Measurements from ENCODE around the gene GNA12. TPM values are rescaled to one million over a fixed set of nuclear protein-coding genes. Genes with fewer than 3 reads are reported as not detected.
A peak's percentile ranks its signal among the peaks of the same experiment; 100 is the strongest.

The GNA12 gene
- total RNA-seq, 2 donors from 2014 or later: 12.2 to 17.5 TPM

GRCh38 chr7:2723138-2723850, 120.8 kb downstream of the GNA12 start:
- Histone ChIP-seq H3K27me3 (no peaks in the 10 kb centered on the region), H3K9me3 (no peaks in the 10 kb centered on the region), H3K27ac (no peak overlapping the region), H3K4me3 (no peak overlapping the region), H3K4me1 (no peaks in the 10 kb centered on the region), H3K36me3 (replicated peaks in 1 of 2; ENCODE audit: insufficient read depth in 1 of 2, low read depth in 2 of 2) (no peaks in the 10 kb centered on the region)
- ATAC-seq: no peak
- TF ChIP-seq CTCF (IDR thresholded peaks at IDR 0.05) (no peak), POLR2A (IDR thresholded peaks at IDR 0.05) (no peak)
- 78 to 87% methylated on average over 19 to 23 of the region's 23 CpGs for WGBS, 2 donors
- intact Hi-C loops (cut with DNase I): no loop called here
- DNase-seq: no peak

DNA sequence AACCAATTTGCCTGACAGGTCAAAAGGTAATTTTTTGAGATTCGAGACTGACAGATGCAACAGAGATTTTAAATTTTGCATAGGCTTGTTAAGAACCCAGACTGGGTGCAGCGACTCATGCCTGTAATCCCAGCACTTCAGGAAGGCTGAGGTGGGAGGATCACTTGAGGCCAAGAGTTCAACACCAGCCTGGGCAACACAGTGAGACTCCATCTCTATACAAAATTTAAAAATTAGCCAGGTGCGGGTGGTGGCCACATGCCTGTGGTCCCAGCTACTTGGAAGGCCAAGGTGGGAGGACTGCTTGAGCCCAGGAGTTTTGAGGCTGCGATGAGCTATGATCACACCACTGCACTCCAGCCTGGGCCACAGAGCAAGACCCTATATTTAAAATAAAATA, 121.5 kb downstream of the GNA12 start:
- ATAC-seq (no peak), DNase-seq (no peak)
- H3K36me3 ChIP-seq (replicated peaks in 1 of 2; ENCODE audit: insufficient read depth in 1 of 2, low read depth in 2 of 2): no peaks in the 10 kb centered on the region
- 91 to 95% methylated on average over 3 to 4 of the region's 4 CpGs for WGBS, 2 donors
- TF ChIP-seq CTCF (IDR thresholded peaks at IDR 0.05): no peak
- no peak for TF ChIP-seq POLR2A (IDR thresholded peaks at IDR 0.05)
- no peaks in the 10 kb centered on the region for H3K27me3 ChIP-seq
- H3K9me3 ChIP-seq: no peaks in the 10 kb centered on the region
- H3K4me1 ChIP-seq: peaks cover 5% of the 10 kb centered on the region
- H3K27ac ChIP-seq: no peak overlapping the region
- no peak overlapping the region for H3K4me3 ChIP-seq
- intact Hi-C loops (cut with DNase I): no loop called here

- intact Hi-C loops (cut with DNase I): no loop called here
- no peaks in the 10 kb centered on the region for H3K27me3 ChIP-seq
- H3K27ac ChIP-seq: no peak overlapping the region
- no peak for TF ChIP-seq CTCF (IDR thresholded peaks at IDR 0.05)
- TF ChIP-seq POLR2A (IDR thresholded peaks at IDR 0.05): no peak
- WGBS, 2 donors: 95% methylated on average over 16 to 19 of the region's 19 CpGs
- no peak overlapping the region for H3K4me3 ChIP-seq
- peaks cover 11% of the 10 kb centered on the region for H3K4me1 ChIP-seq
- H3K9me3 ChIP-seq: no peaks in the 10 kb centered on the region
- no peaks in the 10 kb centered on the region for H3K36me3 ChIP-seq (replicated peaks in 1 of 2; ENCODE audit: insufficient read depth in 1 of 2, low read depth in 2 of 2)
- DNase-seq: no peak
- ATAC-seq: no peak
These were observed 122.3 kb downstream of the GNA12 start for GRCh38 chr7:2721842-2722241.

DNA sequence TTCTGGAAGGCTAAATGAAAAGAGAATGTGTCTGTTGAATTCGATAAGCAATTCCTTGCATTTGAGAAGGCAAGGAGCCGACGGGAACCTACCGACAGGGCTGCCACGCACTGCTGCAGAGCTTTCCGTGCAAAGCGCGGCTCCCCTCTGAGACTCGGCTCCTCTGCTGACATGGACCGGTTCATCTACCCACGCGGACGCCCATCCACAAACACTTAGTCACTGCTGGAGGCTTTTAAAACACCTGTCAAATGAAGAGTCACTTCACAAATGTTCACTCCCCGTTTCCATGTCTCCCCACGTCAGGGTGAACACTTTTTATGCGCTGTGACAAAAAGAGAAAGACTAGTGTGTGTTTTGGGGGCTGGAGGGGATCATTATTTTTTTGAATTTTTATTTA, 124.1 kb downstream of the GNA12 start:
- intact Hi-C loops (cut with DNase I): no loop called here
- Histone ChIP-seq H3K27me3 (no peaks in the 10 kb centered on the region), H3K27ac (no peak overlapping the region), H3K4me1 (peaks cover 11% of the 10 kb centered on the region), H3K36me3 (replicated peaks in 1 of 2; ENCODE audit: insufficient read depth in 1 of 2, low read depth in 2 of 2) (no peaks in the 10 kb centered on the region), H3K4me3 (no peak overlapping the region), H3K9me3 (no peaks in the 10 kb centered on the region)
- 93 to 94% methylated on average over 16 of the region's 16 CpGs for WGBS, 2 donors
- no peak for TF ChIP-seq POLR2A (IDR thresholded peaks at IDR 0.05)
- TF ChIP-seq CTCF (IDR thresholded peaks at IDR 0.05): no peak
- no peak for ATAC-seq
- DNase-seq: no peak

GRCh38 chr7:2719007-2719406, 125.1 kb downstream of the GNA12 start:
- intact Hi-C loops (cut with DNase I): no loop called here
- ATAC-seq: no peak

More at GRCh38 chr7:2719007-2719406, 125.1 kb downstream of the GNA12 start:
- Histone ChIP-seq H3K27me3 (no peaks in the 10 kb centered on the region), H3K4me3 (no peak overlapping the region), H3K4me1 (peaks cover 11% of the 10 kb centered on the region), H3K36me3 (replicated peaks in 1 of 2; ENCODE audit: insufficient read depth in 1 of 2, low read depth in 2 of 2) (no peaks in the 10 kb centered on the region), H3K27ac (no peak overlapping the region), H3K9me3 (no peaks in the 10 kb centered on the region)
- peak in 2 of 4 donors; percentile 28 to 29 for DNase-seq
- 84 to 85% methylated on average over 12 to 16 of the region's 16 CpGs for WGBS, 2 donors
- TF ChIP-seq POLR2A (IDR thresholded peaks at IDR 0.05) (no peak), CTCF (IDR thresholded peaks at IDR 0.05) (peak in 6 of 7 experiments; percentile 5 to 28 (median 14))
